ENCODE measurements around the gene SCAF8. TPM values are rescaled to one million over a fixed set of nuclear protein-coding genes. Genes with fewer than 3 reads are reported as not detected.

SCAF8 gene
- 46.1 and 46.6 TPM in 2 replicates for total RNA-seq
- long read RNA-seq, full-length matches to known transcripts = 2 of 29 reads
- long read RNA-seq, partial matches to known transcripts = 15 of 29 reads
- long read RNA-seq, other reads (novel, unspliced or antisense) = 12 of 29 reads

GRCh38 chr6:154733183-154733625, at the start of gene SCAF8:
Gene SCAF8 (plus strand): TSS chr6:154733416. CDS start chr6:154733901, 485 bp downstream.
- H3K9me3 Mint-ChIP-seq (ENCODE audit: unreplicated experiment) = no peaks in the 10 kb centered on the region
- DNase-seq (ENCODE audit: extremely low spot score, unreplicated experiment) = peak; percentile 96
- peak within 1 kb of the TSS; percentile 82 for H3K4me3 Mint-ChIP-seq (ENCODE audit: unreplicated experiment)
- H3K27ac Mint-ChIP-seq (ENCODE audit: unreplicated experiment) = peak within 1 kb of the TSS; percentile 96
- no peaks in the 10 kb centered on the region for H3K27me3 Mint-ChIP-seq (ENCODE audit: unreplicated experiment)
- H3K4me1 Mint-ChIP-seq (ENCODE audit: unreplicated experiment) = peaks cover 45% of the 10 kb centered on the region
- peaks cover 4% of the 10 kb centered on the region for H3K36me3 Mint-ChIP-seq (ENCODE audit: unreplicated experiment)
- peak; percentile 87 for TF ChIP-seq CTCF (IDR thresholded peaks at IDR 0.05)

- H3K4me3 Mint-ChIP-seq (ENCODE audit: unreplicated experiment) = no peak overlapping the region
- no peaks in the 10 kb centered on the region for H3K36me3 Mint-ChIP-seq (ENCODE audit: unreplicated experiment)
- H3K27me3 Mint-ChIP-seq (ENCODE audit: unreplicated experiment) = no peaks in the 10 kb centered on the region
- H3K4me1 Mint-ChIP-seq (ENCODE audit: unreplicated experiment) = peaks cover 9% of the 10 kb centered on the region
- peak; percentile 5 for DNase-seq (ENCODE audit: extremely low spot score, unreplicated experiment)
- TF ChIP-seq CTCF (IDR thresholded peaks at IDR 0.05) = no peak
- H3K9me3 Mint-ChIP-seq (ENCODE audit: unreplicated experiment) = no peaks in the 10 kb centered on the region
- H3K27ac Mint-ChIP-seq (ENCODE audit: unreplicated experiment) = no peak overlapping the region
Measured at GRCh38 chr6:154683756-154684523, 49.3 kb upstream of the SCAF8 start.

GRCh38 chr6:154686162-154686561, 47.1 kb upstream of the SCAF8 start:
- no peak for TF ChIP-seq CTCF (IDR thresholded peaks at IDR 0.05)
- peaks cover 9% of the 10 kb centered on the region for H3K4me1 Mint-ChIP-seq (ENCODE audit: unreplicated experiment)
- no peaks in the 10 kb centered on the region for H3K9me3 Mint-ChIP-seq (ENCODE audit: unreplicated experiment)
- H3K36me3 Mint-ChIP-seq (ENCODE audit: unreplicated experiment) = no peaks in the 10 kb centered on the region
- no peaks in the 10 kb centered on the region for H3K27me3 Mint-ChIP-seq (ENCODE audit: unreplicated experiment)
- DNase-seq (ENCODE audit: extremely low spot score, unreplicated experiment) = no peak
- H3K27ac Mint-ChIP-seq (ENCODE audit: unreplicated experiment) = no peak overlapping the region
- no peak overlapping the region for H3K4me3 Mint-ChIP-seq (ENCODE audit: unreplicated experiment)

- no peak overlapping the region for H3K27ac Mint-ChIP-seq (ENCODE audit: unreplicated experiment)
- H3K36me3 Mint-ChIP-seq (ENCODE audit: unreplicated experiment) = no peaks in the 10 kb centered on the region
- no peaks in the 10 kb centered on the region for H3K4me1 Mint-ChIP-seq (ENCODE audit: unreplicated experiment)
- H3K9me3 Mint-ChIP-seq (ENCODE audit: unreplicated experiment) = no peaks in the 10 kb centered on the region
- H3K27me3 Mint-ChIP-seq (ENCODE audit: unreplicated experiment) = no peaks in the 10 kb centered on the region
- no peak overlapping the region for H3K4me3 Mint-ChIP-seq (ENCODE audit: unreplicated experiment)
- DNase-seq (ENCODE audit: extremely low spot score, unreplicated experiment) = no peak
- no peak for TF ChIP-seq CTCF (IDR thresholded peaks at IDR 0.05)
Measured at GRCh38 chr6:154689493-154690255, 43.5 kb upstream of the SCAF8 start.

- H3K36me3 Mint-ChIP-seq (ENCODE audit: unreplicated experiment) = no peaks in the 10 kb centered on the region
Measured at GRCh38 chr6:154690857-154691256, 42.4 kb upstream of the SCAF8 start.

More at GRCh38 chr6:154690857-154691256, 42.4 kb upstream of the SCAF8 start:
- no peaks in the 10 kb centered on the region for H3K9me3 Mint-ChIP-seq (ENCODE audit: unreplicated experiment)
- H3K4me3 Mint-ChIP-seq (ENCODE audit: unreplicated experiment) = no peak overlapping the region
- no peak for DNase-seq (ENCODE audit: extremely low spot score, unreplicated experiment)
- no peaks in the 10 kb centered on the region for H3K27me3 Mint-ChIP-seq (ENCODE audit: unreplicated experiment)
- H3K4me1 Mint-ChIP-seq (ENCODE audit: unreplicated experiment) = no peaks in the 10 kb centered on the region
- no peak for TF ChIP-seq CTCF (IDR thresholded peaks at IDR 0.05)
- no peak overlapping the region for H3K27ac Mint-ChIP-seq (ENCODE audit: unreplicated experiment)

Data from osteocyte (in vitro differentiated cells).